GM23248 (cell line): ENCODE data around the gene KRTAP12-2.
"Not testable (repeated sequence)": the region's sequence is repeated elsewhere in the genome, so short reads cannot be mapped to it uniquely, and the experiment has no call there.

ENCODE experiments used
- EZH2 ChIP-seq: fragments of 200-600 bp; sonication (generic); IDR thresholded peaks from 2 replicates; pipeline ENCODE4 v1.6.1; 2018; ENCODE audit warnings: antibody characterized with exemption, mild to moderate bottlenecking; ENCODE audit not compliant: insufficient read depth, poor library complexity, severe bottlenecking
- EZH2phosphoT487 ChIP-seq: fragments of 200-600 bp; sonication (generic); IDR thresholded peaks from 2 replicates; pipeline ENCODE4 v1.6.1; 2018; ENCODE audit warnings: antibody characterized with exemption, moderate library complexity, mild to moderate bottlenecking, low read depth; ENCODE audit not compliant: insufficient read depth

DNA sequence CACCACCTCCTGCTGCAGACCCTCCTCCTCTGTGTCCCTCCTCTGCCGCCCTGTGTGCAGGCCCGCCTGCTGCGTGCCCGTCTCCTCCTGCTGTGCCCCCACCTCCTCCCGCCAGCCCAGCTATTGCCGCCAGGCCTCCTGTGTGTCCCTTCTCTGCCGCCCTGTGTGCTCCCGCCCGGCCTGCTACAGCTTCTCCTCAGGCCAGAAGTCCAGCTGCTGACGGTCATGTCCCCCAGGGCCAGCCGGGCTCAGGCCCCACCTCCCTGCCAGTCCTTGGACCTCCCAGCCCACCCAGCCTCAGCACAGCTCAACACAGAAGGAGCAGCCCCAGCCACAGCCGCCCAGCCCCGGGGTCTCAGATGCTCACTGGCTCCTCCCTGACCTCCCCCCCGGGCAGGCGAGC is 38.9 kb downstream of the KRTAP12-2 start:
- TF ChIP-seq EZH2phosphoT487, EZH2: not testable (repeated sequence)
